Mesenchymal stem cell (in vitro differentiated cells and primary cell): ENCODE measurements around the gene ZC3H4.

Experiments used
- DNase-seq: peaks from one replicate; pipeline ENCODE4 v3.0.0-alpha.2; 2013
- H2AFZ ChIP-seq: one replicate; pipeline ENCODE4 v1.6.1; 2013; ENCODE audit warnings: low read depth, mild to moderate bottlenecking, control low read depth, inconsistent platforms, low read length, moderate library complexity
- H2AK5ac ChIP-seq: 2 replicates; pipeline ENCODE4 v1.6.1; 2013; ENCODE audit warnings: low read length, moderate library complexity, mild to moderate bottlenecking, inconsistent platforms; ENCODE audit not compliant: severe bottlenecking
- H2BK120ac ChIP-seq: one replicate; pipeline ENCODE4 v1.6.1; 2013; ENCODE audit warnings: low read depth, mild to moderate bottlenecking, inconsistent platforms, low read length, moderate library complexity
- H2BK12ac ChIP-seq, 2 experiments: one replicate each; pipeline ENCODE4 v1.6.1; 2013; ENCODE audit warnings: inconsistent platforms in 2 of 2, low read length in 2 of 2, mild to moderate bottlenecking in 2 of 2, moderate library complexity in 2 of 2, control low read depth in 1 of 2
- H2BK15ac ChIP-seq: one replicate; pipeline ENCODE4 v1.6.1; 2013; ENCODE audit warnings: mild to moderate bottlenecking, low read depth, inconsistent platforms; ENCODE audit not compliant: poor library complexity, severe bottlenecking
- H2BK5ac ChIP-seq: 2 replicates; pipeline ENCODE4 v1.6.1; 2013; ENCODE audit warnings: low read depth, mild to moderate bottlenecking, low read length, control low read depth, inconsistent platforms; ENCODE audit not compliant: poor library complexity, severe bottlenecking
- H3K14ac ChIP-seq, 2 experiments: one replicate each; pipeline ENCODE4 v1.6.1; 2013; ENCODE audit warnings: inconsistent platforms in 2 of 2, low read length in 2 of 2, control low read depth in 1 of 2, mild to moderate bottlenecking in 1 of 2, moderate library complexity in 1 of 2
- H3K18ac ChIP-seq, 2 experiments: one replicate each; pipeline ENCODE4 v1.6.1; 2013; ENCODE audit warnings: inconsistent platforms in 2 of 2, low read length in 2 of 2, control low read depth in 1 of 2, low read depth in 1 of 2, mild to moderate bottlenecking in 1 of 2
- H3K23ac ChIP-seq, 2 experiments: one replicate each; pipeline ENCODE4 v1.6.1; 2013; ENCODE audit warnings: inconsistent platforms in 2 of 2, low read length in 2 of 2, mild to moderate bottlenecking in 2 of 2, moderate library complexity in 2 of 2, control low read depth in 1 of 2
- H3K27ac ChIP-seq: 2 replicates; pipeline ENCODE4 v1.5.1; 2013; ENCODE audit warnings: mild to moderate bottlenecking, moderate library complexity, low read length, control low read depth, inconsistent platforms; ENCODE audit not compliant: poor library complexity, severe bottlenecking
- H3K27me3 ChIP-seq, 2 experiments: 2 replicates each; pipeline versions ENCODE4 v1.6.1 to v1.7.0; 2013; ENCODE audit warnings: low read length in 2 of 2, mild to moderate bottlenecking in 2 of 2, moderate library complexity in 2 of 2, control low read depth in 1 of 2, inconsistent platforms in 1 of 2; ENCODE audit not compliant: control insufficient read depth in 1 of 2, insufficient read depth in 1 of 2
- H3K36me3 ChIP-seq, 2 experiments: 2 replicates each; pipeline versions ENCODE4 v1.6.1 to v1.7.0; 2013; ENCODE audit warnings: low read length in 2 of 2, control low read depth in 1 of 2, inconsistent platforms in 1 of 2, low read depth in 1 of 2, mild to moderate bottlenecking in 1 of 2; ENCODE audit not compliant: insufficient read depth in 2 of 2, control insufficient read depth in 1 of 2
- H3K4ac ChIP-seq, 2 experiments: one replicate each; pipeline ENCODE4 v1.6.1; 2013; ENCODE audit warnings: inconsistent platforms in 2 of 2, low read length in 2 of 2, mild to moderate bottlenecking in 2 of 2, moderate library complexity in 2 of 2, control low read depth in 1 of 2, low read depth in 1 of 2
- H3K4me1 ChIP-seq: 2 replicates; pipeline ENCODE4 v1.6.1; 2013; ENCODE audit warnings: low read depth, low read length, control low read depth; ENCODE audit not compliant: control insufficient read depth, insufficient read depth
- H3K4me2 ChIP-seq: 2 replicates; pipeline ENCODE4 v1.6.1; 2013; ENCODE audit warnings: low read length, mild to moderate bottlenecking, inconsistent platforms; ENCODE audit not compliant: poor library complexity, severe bottlenecking
- H3K4me3 ChIP-seq, 2 experiments: 2 replicates each; pipeline versions ENCODE4 v1.5.1 to v1.7.0; 2013; ENCODE audit warnings: low read length in 2 of 2, mild to moderate bottlenecking in 2 of 2, control low read depth in 1 of 2, low read depth in 1 of 2; ENCODE audit not compliant: insufficient read depth in 1 of 2
- H3K79me1 ChIP-seq: replicated peaks from 2 replicates; pipeline ENCODE4 v1.6.1; 2013; ENCODE audit warnings: mild to moderate bottlenecking, control low read depth, low read length, inconsistent platforms; ENCODE audit not compliant: poor library complexity, severe bottlenecking
- H3K9ac ChIP-seq: 2 replicates; pipeline ENCODE4 v1.7.0; 2013; ENCODE audit warnings: mild to moderate bottlenecking, low read length, moderate library complexity
- H3K9me3 ChIP-seq: 2 replicates; pipeline ENCODE4 v1.7.0; 2013; ENCODE audit warnings: mild to moderate bottlenecking, low read length; ENCODE audit not compliant: control insufficient read depth
- H4K8ac ChIP-seq: one replicate; pipeline ENCODE4 v1.6.1; 2013; ENCODE audit warnings: inconsistent platforms, mild to moderate bottlenecking, low read length, moderate library complexity
- H4K91ac ChIP-seq: one replicate; pipeline ENCODE4 v1.6.1; 2013; ENCODE audit warnings: mild to moderate bottlenecking, low read length, inconsistent platforms
- WGBS: methylation state at CpG from one replicate; pipeline ENCODE4 v1.1.7; 2013; ENCODE audit warnings: mixed read lengths; 5-methylcytosine and 5-hydroxymethylcytosine counted together

ZC3H4 gene

DNA sequence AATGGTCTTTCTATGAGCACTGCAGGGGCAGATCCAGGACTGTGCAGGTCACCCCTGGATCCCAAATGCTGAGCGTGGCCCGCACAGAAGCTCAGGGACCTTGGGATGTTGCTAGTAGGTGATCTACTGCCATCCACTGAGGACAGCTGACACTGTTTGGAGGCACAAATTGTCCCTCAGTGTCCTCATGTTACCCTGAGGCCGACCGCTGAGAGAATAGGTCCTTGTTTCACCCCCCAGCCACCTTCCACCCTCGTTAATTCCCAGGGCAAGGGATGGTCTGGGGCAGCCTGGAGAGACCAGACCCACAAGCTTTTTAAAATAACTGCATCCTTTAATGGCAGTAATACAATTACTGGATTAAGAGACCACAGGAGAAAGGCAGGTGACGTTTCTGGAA, 49.7 kb downstream of the ZC3H4 start:
- Histone ChIP-seq H4K91ac (no peak overlapping the region), H3K18ac (no peak overlapping the region), H3K27me3 (no peaks in the 10 kb centered on the region), H3K27ac (no peak overlapping the region), H4K8ac (no peak overlapping the region), H3K4me3 (no peak overlapping the region), H2AFZ (no peak overlapping the region), H2BK5ac (no peak overlapping the region), H3K79me1 (peaks cover 30% of the 10 kb centered on the region), H3K14ac (no peak overlapping the region), H3K9me3 (no peaks in the 10 kb centered on the region), H2BK120ac (no peak overlapping the region), H2BK12ac (no peak overlapping the region), H3K4me1 (peaks cover 6% of the 10 kb centered on the region), H3K36me3 (peaks cover 35 to 56% of the 10 kb centered on the region in 2 experiments), H2BK15ac (no peak overlapping the region), H2AK5ac (no peak overlapping the region), H3K9ac (no peak overlapping the region), H3K4ac (no peak overlapping the region), H3K23ac (no peak overlapping the region), H3K4me2 (no peak overlapping the region)
- no peak for DNase-seq
- WGBS: 100% methylated on average over 5 of the region's 6 CpGs

DNA sequence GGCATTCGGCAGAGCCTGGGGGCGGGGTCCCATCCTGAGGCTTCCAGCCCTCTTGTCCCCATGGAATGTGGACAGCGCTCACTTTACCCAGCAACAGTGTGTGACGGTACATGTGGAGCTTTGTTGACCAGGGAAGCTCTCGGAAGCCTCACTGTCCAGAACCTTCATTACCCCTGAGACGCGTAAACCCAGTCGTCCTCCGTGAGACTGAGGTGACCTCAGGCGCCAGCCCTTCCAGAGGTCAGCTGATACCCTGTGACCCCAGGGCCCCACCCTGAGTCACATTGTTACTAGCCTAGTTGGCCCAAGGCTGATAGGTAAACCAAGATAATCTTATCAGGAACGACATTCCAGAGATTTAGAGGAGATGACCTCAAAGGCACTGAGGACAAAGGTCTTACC, 55.0 kb downstream of the ZC3H4 start:
- no peak overlapping the region for H3K14ac ChIP-seq
- no peak overlapping the region for H4K8ac ChIP-seq
- no peak overlapping the region for H2BK12ac ChIP-seq
- H2BK120ac ChIP-seq: no peak overlapping the region
- peaks cover 3 to 9% of the 10 kb centered on the region in 2 experiments for H3K36me3 ChIP-seq
- H3K9ac ChIP-seq: no peak overlapping the region
- H3K27me3 ChIP-seq: no peaks in the 10 kb centered on the region
- H4K91ac ChIP-seq: no peak overlapping the region
- no peak overlapping the region for H3K4me2 ChIP-seq
- no peaks in the 10 kb centered on the region for H3K79me1 ChIP-seq
- H2BK5ac ChIP-seq: no peak overlapping the region
- H3K4ac ChIP-seq: no peak overlapping the region
- H3K9me3 ChIP-seq: no peaks in the 10 kb centered on the region
- H3K18ac ChIP-seq: no peak overlapping the region
- 82% methylated on average over 11 of the region's 11 CpGs for WGBS
- no peak overlapping the region for H3K27ac ChIP-seq
- DNase-seq: no peak
- no peak overlapping the region for H2BK15ac ChIP-seq
- no peak overlapping the region for H2AFZ ChIP-seq
- no peak overlapping the region for H3K4me3 ChIP-seq
- H3K4me1 ChIP-seq: peaks cover 12% of the 10 kb centered on the region
- H2AK5ac ChIP-seq: no peak overlapping the region
- no peak overlapping the region for H3K23ac ChIP-seq

DNA sequence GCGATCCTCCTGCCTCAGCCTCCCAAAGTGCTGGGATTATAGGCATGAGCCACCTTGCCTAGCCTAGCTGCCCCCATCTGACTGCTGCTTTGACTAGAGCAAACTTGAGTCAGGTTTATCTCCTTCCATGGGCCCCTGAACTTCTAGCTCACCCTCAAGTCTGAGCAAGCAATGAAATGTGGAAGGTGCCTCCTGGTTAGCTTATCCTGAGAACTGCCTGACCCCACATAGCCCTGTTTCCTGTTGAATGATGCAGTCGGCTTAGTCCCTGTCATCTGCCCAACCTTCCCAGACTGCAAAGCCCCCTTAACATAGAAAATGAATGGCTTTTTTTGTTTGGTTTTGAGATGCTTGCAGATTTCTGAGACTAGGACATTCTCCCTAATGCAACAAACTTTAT, 56.2 kb downstream of the ZC3H4 start:
- H2AFZ ChIP-seq: no peak overlapping the region
- no peak overlapping the region for H4K91ac ChIP-seq
- no peak overlapping the region for H3K23ac ChIP-seq
- no peak overlapping the region for H4K8ac ChIP-seq
- peaks cover 11% of the 10 kb centered on the region for H3K4me1 ChIP-seq
- no peak overlapping the region for H2BK120ac ChIP-seq
- H2BK5ac ChIP-seq: no peak overlapping the region
- H2BK12ac ChIP-seq: no peak overlapping the region
- H3K9ac ChIP-seq: no peak overlapping the region
- no peaks in the 10 kb centered on the region for H3K79me1 ChIP-seq
- 100% methylated on average over 1 of the region's 2 CpGs for WGBS
- H3K9me3 ChIP-seq: no peaks in the 10 kb centered on the region
- no peaks in the 10 kb centered on the region for H3K27me3 ChIP-seq
- no peak overlapping the region for H3K4ac ChIP-seq
- no peak overlapping the region for H3K4me2 ChIP-seq
- H2AK5ac ChIP-seq: no peak overlapping the region
- no peak overlapping the region for H3K14ac ChIP-seq
- no peak overlapping the region for H3K4me3 ChIP-seq
- no peak overlapping the region for H3K27ac ChIP-seq
- DNase-seq: peak; percentile 50
- H3K18ac ChIP-seq: no peak overlapping the region
- H2BK15ac ChIP-seq: no peak overlapping the region
- H3K36me3 ChIP-seq: no peaks in the 10 kb centered on the region

DNA sequence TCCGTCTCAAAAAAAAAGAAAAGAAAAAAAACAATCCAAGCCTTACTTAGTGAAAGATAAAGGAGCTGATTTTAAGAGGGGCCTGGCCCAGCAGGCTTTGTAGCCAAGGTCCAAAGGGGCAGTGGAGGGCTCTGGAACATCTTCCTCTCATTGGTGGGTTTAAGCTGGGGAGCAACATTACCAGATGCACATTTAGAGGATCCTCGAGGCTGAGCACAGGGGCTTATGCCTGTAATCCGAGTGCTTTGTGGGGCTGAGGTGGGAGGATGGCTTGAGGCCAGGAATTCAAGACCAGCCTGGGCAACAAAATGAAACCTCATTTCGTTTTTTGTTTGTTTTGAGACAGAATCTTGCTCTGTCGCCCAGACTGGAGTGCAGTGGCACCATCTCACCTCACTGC, 57.2 kb downstream of the ZC3H4 start:
- peak overlapping the region in 1 of 2 experiments; percentile 24 for H3K18ac ChIP-seq
- H3K4me1 ChIP-seq: peaks cover 6% of the 10 kb centered on the region
- H2BK120ac ChIP-seq: no peak overlapping the region
- H3K36me3 ChIP-seq: no peaks in the 10 kb centered on the region
- H4K91ac ChIP-seq: no peak overlapping the region
- WGBS: 81% methylated on average over 4 of the region's 5 CpGs
- no peak overlapping the region for H3K14ac ChIP-seq
- H3K79me1 ChIP-seq: no peaks in the 10 kb centered on the region
- no peak overlapping the region for H2AK5ac ChIP-seq
- H3K4me2 ChIP-seq: no peak overlapping the region
- H3K27me3 ChIP-seq: no peaks in the 10 kb centered on the region
- no peak overlapping the region for H3K23ac ChIP-seq
- no peak overlapping the region for H4K8ac ChIP-seq
- H2BK12ac ChIP-seq: peak overlapping the region in 1 of 2 experiments; percentile 42
- no peak for DNase-seq
- no peaks in the 10 kb centered on the region for H3K9me3 ChIP-seq
- no peak overlapping the region for H2BK15ac ChIP-seq
- no peak overlapping the region for H3K9ac ChIP-seq
- no peak overlapping the region for H2AFZ ChIP-seq
- no peak overlapping the region for H2BK5ac ChIP-seq
- H3K4me3 ChIP-seq: no peak overlapping the region
- no peak overlapping the region for H3K4ac ChIP-seq
- no peak overlapping the region for H3K27ac ChIP-seq
